GM13977 (cell line): ENCODE results near the gene BHLHE41.

Source experiments
- DNase-seq: peaks from one replicate; pipeline ENCODE4 v3.0.0; 2012; ENCODE audit warnings: low spot score
- CTCF ChIP-seq: IDR thresholded peaks from 2 replicates; pipeline ENCODE4 v1.5.1; 2012; ENCODE audit warnings: mild to moderate bottlenecking, control low read depth; ENCODE audit not compliant: insufficient read depth; ENCODE audit errors: extremely low read depth, missing control alignments
- in situ Hi-C: fragments of 300-500 bp; cut with MboI; formaldehyde crosslinking; loops from one replicate; pipeline ENCODE4 v1.12.0; 2022; ENCODE audit warnings: low sequenced_read_pairs, low pct_unique_long_range_greater_than_20kb, mixed read lengths, inconsistent platforms; ENCODE audit not compliant: unreplicated experiment

The BHLHE41 gene

GRCh38 chr12:26128168-26128567, 3.3 kb upstream of the BHLHE41 start:
- TF ChIP-seq CTCF = no peak
- DNase-seq = no peak
- in situ Hi-C loops = no loop called here

GRCh38 chr12:26127404-26127803, 2.6 kb upstream of the BHLHE41 start:
- in situ Hi-C loops = no loop called here
- DNase-seq = no peak
- TF ChIP-seq CTCF = no peak

- in situ Hi-C loops = no loop called here
- peak; percentile 13 for TF ChIP-seq CTCF
- peak; percentile 69 for DNase-seq
Observed at GRCh38 chr12:26126340-26127284, 1.8 kb upstream of the BHLHE41 start.

- in situ Hi-C loops = no loop called here
- peak; percentile 56 for DNase-seq
Observed at GRCh38 chr12:26125400-26126339, 833 bp upstream of the BHLHE41 start.

GRCh38 chr12:26123482-26123980, 1.3 kb downstream of the BHLHE41 start:
- in situ Hi-C loops = no loop called here
- DNase-seq = no peak
- TF ChIP-seq CTCF = no peak

More at GRCh38 chr12:26125400-26126339, 833 bp upstream of the BHLHE41 start:
- no peak for TF ChIP-seq CTCF
